ENCODE data around the gene MRGPRD.

Gene MRGPRD

GRCh38 chr11:68930991-68931855 is 49.6 kb downstream of the MRGPRD start:
- Histone ChIP-seq H3K79me2 (ENCODE audit: insufficient read depth, low read length) (no peaks in the 10 kb centered on the region), H3K27me3 (ENCODE audit: insufficient read depth, low read length, poor library complexity, severe bottlenecking) (no peaks in the 10 kb centered on the region), H2AFZ (ENCODE audit: low read length) (no peak overlapping the region), H3K9me2 (replicated peaks; ENCODE audit: low read depth, low read length) (no peaks in the 10 kb centered on the region), H3K4me3 (ENCODE audit: low read length, poor library complexity, severe bottlenecking) (no peak overlapping the region), H3F3A (ENCODE audit: low read depth) (no peaks in the 10 kb centered on the region), H3K36me3 (ENCODE audit: insufficient read depth, low read length) (peaks cover 67% of the 10 kb centered on the region; the same call in 1 of the 2 replicates), H3K9ac (ENCODE audit: low read depth, low read length, poor library complexity, severe bottlenecking) (no peak overlapping the region), H3K4me2 (ENCODE audit: low read depth, low read length, poor library complexity, severe bottlenecking) (no peak overlapping the region), H4K20me1 (ENCODE audit: insufficient read depth, low read length, poor library complexity, severe bottlenecking) (no peaks in the 10 kb centered on the region), H3K9me3 (ENCODE audit: insufficient read depth, low read depth, low read length) (peaks cover under 1% of the 10 kb centered on the region; the same call in 1 of the 2 replicates), H3K4me1 (ENCODE audit: insufficient read depth, low read length, poor library complexity, severe bottlenecking) (no peaks in the 10 kb centered on the region)
- TF ChIP-seq CTCF (conservative IDR thresholded peaks at IDR 0.05; ENCODE audit: low read length) (no peak), EZH2phosphoT487 (IDR thresholded peaks at IDR 0.05; ENCODE audit: borderline replicate concordance) (no peak)

Measured in Loucy (cell line).